Endothelial cell of umbilical vein (primary cell): ENCODE measurements around the gene AMH. TPM values are rescaled to one million over a fixed set of nuclear protein-coding genes. Genes with fewer than 3 reads are reported as not detected.

Experiments used
- Bru-seq: library from RNA; stranded (reverse); fragments of 400-500 nt; gene quantifications from one replicate; lab custom pipeline; 2021; lab: Mats Ljungman, UMichigan
- BruChase-seq, 2 experiments: library from RNA; stranded (reverse); fragments of 400-500 nt; gene quantifications; one replicate each; lab custom pipeline; 2021; lab: Mats Ljungman, UMichigan
- BruUV-seq: library from RNA; stranded (reverse); fragments of 400-500 nt; replicated peaks from 2 replicates; lab custom pipeline; 2021; lab: Mats Ljungman, UMichigan
- CTCF ChIA-PET: fragments of 300-600, 350-600 bp; sonication (Branson Sonifier 250); formaldehyde crosslinking; loops from one replicate; lab custom pipeline; 2021; ENCODE audit warnings: antibody characterized with exemption, inconsistent platforms; lab: Charles Lee
- POLR2A ChIA-PET: fragments of 300-600, 350-600 bp; sonication (Branson Sonifier 250); formaldehyde crosslinking; loops from one replicate; lab custom pipeline; 2021; ENCODE audit warnings: antibody characterized with exemption, inconsistent platforms; lab: Charles Lee
- DNase-seq: peaks from one replicate; pipeline ENCODE4 v3.0.0-alpha.2; 2011; ENCODE audit warnings: low read depth, low spot score
- FAIRE-seq: peaks from 2 replicates; lab custom pipeline; 2011; peaks lifted over from hg19 to GRCh38; lab: Jason Lieb, UNC
- H2AFZ ChIP-seq: 2 replicates; pipeline ENCODE4 v1.6.0; 2012; ENCODE audit warnings: low read depth, low read length, control low read depth, inconsistent platforms
- H3K27ac ChIP-seq: 2 replicates; pipeline ENCODE4 v1.5.1; 2011; ENCODE audit warnings: low read depth, mild to moderate bottlenecking, control low read depth, low read length, moderate library complexity; ENCODE audit not compliant: insufficient read depth
- H3K27me3 ChIP-seq, 2 experiments: 2 replicates each; pipeline versions ENCODE4 v1.6.0 to v1.6.1; 2011; ENCODE audit warnings: low read length in 2 of 2, mixed read lengths in 1 of 2; ENCODE audit not compliant: control insufficient read depth in 2 of 2, insufficient read depth in 2 of 2
- H3K36me3 ChIP-seq, 2 experiments: 2 replicates in 1 of 2; 3 replicates in 1 of 2; pipeline ENCODE4 v1.5.1; 2011; ENCODE audit warnings: low read length in 2 of 2, mild to moderate bottlenecking in 1 of 2, moderate library complexity in 1 of 2; ENCODE audit not compliant: control insufficient read depth in 2 of 2, insufficient read depth in 2 of 2; ENCODE audit errors: extremely low read depth in 1 of 2
- H3K4me1 ChIP-seq: 3 replicates; pipeline ENCODE4 v1.5.1; 2011; ENCODE audit warnings: mild to moderate bottlenecking, low read length; ENCODE audit not compliant: control insufficient read depth, insufficient read depth; ENCODE audit errors: extremely low read depth
- H3K4me2 ChIP-seq: 2 replicates; pipeline ENCODE4 v1.6.1; 2011; ENCODE audit warnings: low read length, control low read depth, mixed read lengths; ENCODE audit not compliant: insufficient read depth
- H3K4me3 ChIP-seq, 3 experiments: fragments of 200-600 bp in 1 of 3; sonication (generic), shearing (Covaris generic) in 1 of 3; replicated peaks in 1 of 3; 2 replicates each; pipeline ENCODE4 v1.5.1; 2011 to 2016; ENCODE audit warnings: control low read depth in 3 of 3, low read length in 3 of 3, mild to moderate bottlenecking in 2 of 3, inconsistent platforms in 1 of 3, low read depth in 1 of 3, moderate library complexity in 1 of 3; ENCODE audit not compliant: insufficient read depth in 1 of 3
- H3K79me2 ChIP-seq: 2 replicates; pipeline ENCODE4 v1.6.0; 2012; ENCODE audit warnings: low read length, inconsistent platforms; ENCODE audit not compliant: control insufficient read depth, insufficient read depth
- H3K9ac ChIP-seq: replicated peaks from 2 replicates; pipeline ENCODE3; 2011; ENCODE audit warnings: low read length, control low read depth; ENCODE audit not compliant: insufficient read depth; ENCODE audit errors: extremely low read depth
- H3K9me1 ChIP-seq: replicated peaks from 3 replicates; pipeline ENCODE4 v1.6.0; 2011; ENCODE audit warnings: mild to moderate bottlenecking, low read length; ENCODE audit not compliant: control insufficient read depth, insufficient read depth; ENCODE audit errors: extremely low read depth
- H3K9me3 ChIP-seq: replicated peaks from 2 replicates; pipeline ENCODE4 v1.5.1; 2012; ENCODE audit warnings: low read length, inconsistent platforms; ENCODE audit not compliant: control insufficient read depth, insufficient read depth
- H4K20me1 ChIP-seq: replicated peaks from 2 replicates; pipeline ENCODE3; 2011; ENCODE audit warnings: mild to moderate bottlenecking, low read length; ENCODE audit not compliant: control insufficient read depth, insufficient read depth; ENCODE audit errors: extremely low read depth
- MYC ChIP-seq: IDR thresholded peaks from one replicate; pipeline ENCODE4 v1.6.1; 2011; ENCODE audit warnings: mild to moderate bottlenecking, low read depth, low read length
- POLR2A ChIP-seq: IDR thresholded peaks from 2 replicates; pipeline ENCODE4 v1.6.1; 2012; ENCODE audit warnings: low read depth, mild to moderate bottlenecking, control low read depth, low read length
- POLR2AphosphoS5 ChIP-seq: IDR thresholded peaks from 2 replicates; pipeline ENCODE4 v1.6.1; 2012; ENCODE audit warnings: low read depth, mild to moderate bottlenecking, control low read depth, low read length, moderate library complexity; ENCODE audit not compliant: insufficient read depth
- dilution Hi-C: fragments of 300-500 bp; cut with MboI; formaldehyde crosslinking; loops from one replicate; pipeline ENCODE4 v1.15.0; 2019; ENCODE audit warnings: low sequenced_read_pairs; ENCODE audit not compliant: extremely low pct_ligation_motif_present
- intact Hi-C: fragments of 100-400 bp; cut with micrococcal nuclease; formaldehyde crosslinking; loops from one replicate; pipeline ENCODE4 v1.10.0; 2022
- long read RNA-seq: library from polyadenylated mRNA; stranded (forward); transcript quantifications from one replicate; pipeline ENCODE4 v2.0.0, GENCODE V29; 2021
- polyA minus RNA-seq, 3 experiments: library from RNA; depleted of rRNA, polyadenylated mRNA; stranded (reverse); fragments of >200 nt; gene quantifications; 1 replicate in 1 of 3; 2 replicates in 2 of 3; pipeline ENCODE4 v1.2.3, GENCODE V29; 2011
- polyA plus RNA-seq, 4 experiments: library from polyadenylated mRNA; depleted of rRNA in 3 of 4; stranded (reverse) in 3 of 4; unstranded in 1 of 4; fragments of >200 nt; gene quantifications; 2 replicates each; pipeline versions ENCODE4 v1.2.1 to v1.2.3, GENCODE V29; 2011 to 2012; ENCODE audit warnings: missing spikeins in 1 of 4
- total RNA-seq: library from RNA; stranded (reverse); gene quantifications from 2 replicates; pipeline ENCODE4 v1.2.3, GENCODE V29; 2021

Gene AMH
- 7.5 and 9.6 TPM in 2 replicates for total RNA-seq
- polyA plus RNA-seq: 3.3 and 4.3 TPM in 2 replicates
- polyA plus RNA-seq (2011; cell fraction: cytosol; rRNA removed): 0.37 and 0.86 TPM in 2 replicates
- 22.0 and 22.7 TPM in 2 replicates for polyA plus RNA-seq (2011; cell fraction: nucleus; rRNA removed)
- polyA plus RNA-seq (2012): 1.9 and 2.9 TPM in 2 replicates
- polyA minus RNA-seq: 0.80 and 0.98 TPM in 2 replicates
- polyA minus RNA-seq (2011; cell fraction: cytosol; rRNA and poly(A)+ RNA removed): 3.6 TPM
- 4.2 and 6.6 TPM in 2 replicates for polyA minus RNA-seq (2011; cell fraction: nucleus; rRNA and poly(A)+ RNA removed)
- percentile 44 among the genes with signal in this experiment for Bru-seq, nascent RNA
- BruChase-seq, experiment 1, labeled RNA remaining after a 6-hour chase: percentile 80 among the genes with signal in this experiment
- BruChase-seq, experiment 2, labeled RNA remaining after a 2-hour chase: percentile 53 among the genes with signal in this experiment
- long read RNA-seq, transcript AMH-202 (3 exons, 1,686 nt): major isoform, 5 of 6 reads
- long read RNA-seq, partial matches to known transcripts: 0 of 6 reads
- long read RNA-seq, other reads (novel, unspliced or antisense): 1 of 6 reads

DNA sequence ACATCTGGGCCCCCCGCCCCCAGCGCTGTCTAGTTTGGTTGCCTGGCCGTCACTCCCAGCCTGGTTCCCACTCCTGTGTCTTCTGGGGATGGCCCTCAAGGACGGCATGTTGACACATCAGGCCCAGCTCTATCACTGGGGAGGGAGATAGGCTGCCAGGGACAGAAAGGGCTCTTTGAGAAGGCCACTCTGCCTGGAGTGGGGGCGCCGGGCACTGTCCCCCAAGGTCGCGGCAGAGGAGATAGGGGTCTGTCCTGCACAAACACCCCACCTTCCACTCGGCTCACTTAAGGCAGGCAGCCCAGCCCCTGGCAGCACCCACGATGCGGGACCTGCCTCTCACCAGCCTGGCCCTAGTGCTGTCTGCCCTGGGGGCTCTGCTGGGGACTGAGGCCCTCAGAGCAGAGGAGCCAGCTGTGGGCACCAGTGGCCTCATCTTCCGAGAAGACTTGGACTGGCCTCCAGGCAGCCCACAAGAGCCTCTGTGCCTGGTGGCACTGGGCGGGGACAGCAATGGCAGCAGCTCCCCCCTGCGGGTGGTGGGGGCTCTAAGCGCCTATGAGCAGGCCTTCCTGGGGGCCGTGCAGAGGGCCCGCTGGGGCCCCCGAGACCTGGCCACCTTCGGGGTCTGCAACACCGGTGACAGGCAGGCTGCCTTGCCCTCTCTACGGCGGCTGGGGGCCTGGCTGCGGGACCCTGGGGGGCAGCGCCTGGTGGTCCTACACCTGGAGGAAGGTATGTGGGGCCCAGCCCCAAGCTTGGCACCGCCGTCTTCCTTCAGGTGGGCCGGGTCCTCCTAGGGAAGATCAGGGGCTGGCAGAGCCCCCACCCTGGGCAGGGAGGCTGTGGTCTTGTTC is at the start of gene AMH:
Gene AMH, plus strand, starts transcription at position 314 of the 857 bp plus-strand sequence. Its CDS starts 10 bp downstream, at position 324.
- H4K20me1 ChIP-seq: no peaks in the 10 kb centered on the region
- POLR2A ChIA-PET: no interaction called here
- CTCF ChIA-PET: interaction anchor here (1.5 to 2.1 kb wide), 4 partner anchors 10 to 93 kb away, joined by 5 to 7 read pairs (median 6); partner anchors contain the start of gene PLEKHJ1
- H3K9me1 ChIP-seq: no peaks in the 10 kb centered on the region
- FAIRE-seq (no peak), DNase-seq (no peak)
- no peak within 1 kb of the TSS for H3K27ac ChIP-seq
- no peak for TF ChIP-seq MYC
- peak; percentile 20 for TF ChIP-seq POLR2A
- TF ChIP-seq POLR2AphosphoS5: peak; percentile 54
- peaks cover 15 to 38% of the 10 kb centered on the region in 2 experiments for H3K36me3 ChIP-seq
- no peak within 1 kb of the TSS for H3K4me3 ChIP-seq
- H3K4me2 ChIP-seq: no peak within 1 kb of the TSS
- dilution Hi-C loops (no loop called here), intact Hi-C loops (no loop called here)
- no TSS peak for BruUV-seq
- no peak within 1 kb of the TSS for H2AFZ ChIP-seq
- H3K9ac ChIP-seq: no peak within 1 kb of the TSS
- H3K9me3 ChIP-seq: no peaks in the 10 kb centered on the region
- H3K79me2 ChIP-seq: peaks cover 2% of the 10 kb centered on the region
- H3K4me1 ChIP-seq: peaks cover 16% of the 10 kb centered on the region
- peaks cover 22 to 40% of the 10 kb centered on the region in 2 experiments for H3K27me3 ChIP-seq
